HG03039 (cell line): ENCODE results near the gene CCDC93.

Experiments used
- ATAC-seq: cut with Tn5 transposase; IDR thresholded peaks from one replicate; pipeline ENCODE4 v1.9.1; 2021; ENCODE audit warnings: mild to moderate bottlenecking, moderate library complexity; ENCODE audit not compliant: unreplicated experiment

CCDC93 gene

GRCh38 chr2:117994729-117995128 is 19.1 kb downstream of the CCDC93 start:
- ATAC-seq: no peak

- ATAC-seq: no peak
Measured at GRCh38 chr2:117989854-117990438, 23.9 kb downstream of the CCDC93 start.

GRCh38 chr2:117987121-117987520 is 26.7 kb downstream of the CCDC93 start:
- no peak for ATAC-seq

- no peak for ATAC-seq
Measured at GRCh38 chr2:117985092-117985491, 28.8 kb downstream of the CCDC93 start.

GRCh38 chr2:117984208-117984607 is 29.7 kb downstream of the CCDC93 start:
- ATAC-seq: no peak

- ATAC-seq: no peak
Measured at GRCh38 chr2:117983040-117983439, 30.8 kb downstream of the CCDC93 start.

GRCh38 chr2:117982376-117983033 is 31.4 kb downstream of the CCDC93 start:
- no peak for ATAC-seq

- ATAC-seq: no peak
Measured at GRCh38 chr2:117981810-117982209, 32.1 kb downstream of the CCDC93 start.

GRCh38 chr2:117980783-117981676 is 32.8 kb downstream of the CCDC93 start:
- no peak for ATAC-seq

- ATAC-seq: no peak
Measured at GRCh38 chr2:117979911-117980701, 33.8 kb downstream of the CCDC93 start.

- ATAC-seq: no peak
Measured at GRCh38 chr2:117977696-117978095, 36.2 kb downstream of the CCDC93 start.

GRCh38 chr2:117976581-117976980 is 37.3 kb downstream of the CCDC93 start:
- ATAC-seq: no peak

GRCh38 chr2:117973498-117974082 is 40.3 kb downstream of the CCDC93 start:
- ATAC-seq: no peak

- no peak for ATAC-seq
Measured at GRCh38 chr2:117972476-117973123, 41.3 kb downstream of the CCDC93 start.

GRCh38 chr2:117968722-117969121 is 45.1 kb downstream of the CCDC93 start:
- ATAC-seq: no peak

GRCh38 chr2:117967977-117968718 is 45.7 kb downstream of the CCDC93 start:
- ATAC-seq: no peak

GRCh38 chr2:117963446-117963845 is 50.4 kb downstream of the CCDC93 start:
- ATAC-seq: no peak

GRCh38 chr2:117961201-117961600 is 52.7 kb downstream of the CCDC93 start:
- ATAC-seq: no peak

- no peak for ATAC-seq
Measured at GRCh38 chr2:117960231-117960630, 53.6 kb downstream of the CCDC93 start.
